ENCODE results near the gene UNC5A. TPM values are rescaled to one million over a fixed set of nuclear protein-coding genes. Genes with fewer than 3 reads are reported as not detected.

UNC5A gene
- total and polyA plus RNA-seq, 9 of the 15 experiments (the other 6 are each of a cell fraction or from before 2014, with no cell fraction given): not detected

GRCh38 chr5:176788941-176789872 lies 21.2 kb upstream of the UNC5A start:
- H3K36me3 ChIP-seq (ENCODE audit: control insufficient read depth, insufficient read depth, low read length): no peaks in the 10 kb centered on the region
- ChIA-PET POLR2A (interaction anchor here (0.6 to 1.3 kb wide), 2 partner anchors 19 to 931 kb away, joined by 4 to 5 read pairs; no protein-coding TSS in a partner anchor), CTCF (ENCODE audit: low intra/inter-chr PET ratio) (no interaction called here)
- no peaks in the 10 kb centered on the region for H3K9me3 ChIP-seq (replicated peaks; ENCODE audit: control insufficient read depth, insufficient read depth, low read depth, low read length)
- in situ Hi-C loops (cut with MboI) (no loop called here), intact Hi-C loops (cut with micrococcal nuclease) (no loop called here)
- no peak overlapping the region for H3K4me3 ChIP-seq
- BruUV-seq (replicated peaks): no TSS peak
- H4K20me1 ChIP-seq (replicated peaks; ENCODE audit: control insufficient read depth, insufficient read depth, low read length): peaks cover 9% of the 10 kb centered on the region
- 4% methylated on average over 19 of the region's 20 CpGs for WGBS (ENCODE audit: insufficient coverage, low coverage, missing lambda C conversion rate)
- peaks cover 0 to 3% of the 10 kb centered on the region in 2 experiments; a peak in 1 of 5 replicates for H3K4me1 ChIP-seq (replicated peaks in 1 of 2; ENCODE audit: control insufficient read depth in 2 of 2, insufficient read depth in 2 of 2, low read length in 2 of 2)
- H3K4me2 ChIP-seq (ENCODE audit: insufficient read depth, low read length): no peak overlapping the region
- no peaks in the 10 kb centered on the region for H3K79me2 ChIP-seq (ENCODE audit: control insufficient read depth, insufficient read depth, low read length)
- TF ChIP-seq MBD2 (IDR thresholded peaks at IDR 0.05; ENCODE audit: borderline replicate concordance, low read depth) (no peak), AFF1 (IDR thresholded peaks at IDR 0.05; ENCODE audit: low read depth in 1 of 2, partially characterized antibody in 2 of 2) (no peak)
- TF ChIP-seq, protein P1, sequence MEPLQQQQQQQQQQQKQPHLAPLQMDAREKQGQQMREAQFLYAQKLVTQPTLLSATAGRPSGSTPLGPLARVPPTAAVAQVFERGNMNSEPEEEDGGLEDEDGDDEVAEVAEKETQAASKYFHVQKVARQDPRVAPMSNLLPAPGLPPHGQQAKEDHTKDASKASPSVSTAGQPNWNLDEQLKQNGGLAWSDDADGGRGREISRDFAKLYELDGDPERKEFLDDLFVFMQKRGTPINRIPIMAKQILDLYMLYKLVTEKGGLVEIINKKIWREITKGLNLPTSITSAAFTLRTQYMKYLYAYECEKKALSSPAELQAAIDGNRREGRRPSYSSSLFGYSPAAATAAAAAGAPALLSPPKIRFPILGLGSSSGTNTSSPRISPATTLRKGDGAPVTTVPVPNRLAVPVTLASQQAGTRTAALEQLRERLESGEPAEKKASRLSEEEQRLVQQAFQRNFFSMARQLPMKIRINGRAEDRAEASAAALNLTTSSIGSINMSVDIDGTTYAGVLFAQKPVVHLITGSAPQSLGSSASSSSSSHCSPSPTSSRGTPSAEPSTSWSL (CRISPR knock-in tag; IDR thresholded peaks at IDR 0.05; ENCODE audit: borderline replicate concordance): no peak
- peaks cover 27 to 69% of the 10 kb centered on the region in 2 experiments for H3K27me3 ChIP-seq (ENCODE audit: control insufficient read depth in 2 of 2, insufficient read depth in 2 of 2, low read length in 2 of 2)
- no peaks in the 10 kb centered on the region for H3K9me1 ChIP-seq (ENCODE audit: control insufficient read depth, insufficient read depth, low read length)
- no peak overlapping the region for H2AFZ ChIP-seq (ENCODE audit: low read depth, low read length)
- no peak overlapping the region for H3K27ac ChIP-seq (ENCODE audit: extremely low read depth, low read depth, low read length)
- FAIRE-seq (no peak), ATAC-seq (no peak), DNase-seq (ENCODE audit: extremely low read depth in 1 of 4, low spot score in 3 of 4) (no peak)
- H3K9ac ChIP-seq (ENCODE audit: insufficient read depth in 1 of 2, low read depth in 2 of 2, low read length in 2 of 2): no peak overlapping the region
